Esophagus squamous epithelium (tissue), 4 donors: Measurements from ENCODE around the gene RIN3.

Experiments
- CTCF ChIP-seq, 6 experiments: fragments of 450-650 bp in 4 of 6; fragments of 200-600 bp in 2 of 6; sonication (generic) in 2 of 6; IDR thresholded peaks; one replicate each; pipeline ENCODE4 v1.5.1; 2016 to 2019; ENCODE audit warnings: antibody characterized with exemption in 6 of 6, mild to moderate bottlenecking in 4 of 6, moderate library complexity in 4 of 6
- POLR2A ChIP-seq, 4 donors: fragments of 450-650 bp; IDR thresholded peaks; one replicate each; pipeline ENCODE4 v1.6.1; 2017; ENCODE audit warnings: antibody characterized with exemption in 4 of 4, mild to moderate bottlenecking in 4 of 4, moderate library complexity in 3 of 4

- TF ChIP-seq CTCF (IDR thresholded peaks at IDR 0.05) = no peak
- no peak for TF ChIP-seq POLR2A (IDR thresholded peaks at IDR 0.05)
Measured at GRCh38 chr14:92711976-92712653, 198.5 kb downstream of the RIN3 start.
